Activated naive CD4-positive, alpha-beta T cell treated with anti-CD3 and anti-CD28 coated beads, Interleukin-2, amount 50 U/mL, for 72 hours (primary cell): ENCODE results near the gene CTIF. TPM values are rescaled to one million over a fixed set of nuclear protein-coding genes. Genes with fewer than 3 reads are reported as not detected.

ENCODE experiments used
- ATAC-seq, 2 donors: fragments of 150-1000 bp; cut with Tn5 transposase; 2 replicates each; pipeline ENCODE4 v1.10.0; 2021; ENCODE audit warnings: mild to moderate bottlenecking in 2 of 2, moderate library complexity in 2 of 2
- DNase-seq, 2 donors: peaks; one replicate each; pipeline ENCODE4 v3.0.0; 2021 to 2022; ENCODE audit warnings: low spot score in 2 of 2
- H3K27ac Mint-ChIP-seq, 2 donors: one replicate each; pipeline ENCODE4 v1.8.0; 2022; ENCODE audit warnings: mild to moderate bottlenecking in 2 of 2, mixed read lengths in 2 of 2
- H3K36me3 Mint-ChIP-seq, 2 donors: one replicate each; pipeline ENCODE4 v1.8.0; 2022; ENCODE audit warnings: mixed read lengths in 2 of 2
- H3K9me3 Mint-ChIP-seq, 2 donors: one replicate each; pipeline ENCODE4 v1.8.0; 2022; ENCODE audit warnings: mixed read lengths in 2 of 2
- total RNA-seq, 2 donors: library from RNA; stranded (reverse); gene quantifications; one replicate each; pipeline ENCODE4 v1.2.3, GENCODE V29; 2022

The CTIF gene
- total RNA-seq, 2 donors from 2014 or later = 2.4 to 7.9 TPM

DNA sequence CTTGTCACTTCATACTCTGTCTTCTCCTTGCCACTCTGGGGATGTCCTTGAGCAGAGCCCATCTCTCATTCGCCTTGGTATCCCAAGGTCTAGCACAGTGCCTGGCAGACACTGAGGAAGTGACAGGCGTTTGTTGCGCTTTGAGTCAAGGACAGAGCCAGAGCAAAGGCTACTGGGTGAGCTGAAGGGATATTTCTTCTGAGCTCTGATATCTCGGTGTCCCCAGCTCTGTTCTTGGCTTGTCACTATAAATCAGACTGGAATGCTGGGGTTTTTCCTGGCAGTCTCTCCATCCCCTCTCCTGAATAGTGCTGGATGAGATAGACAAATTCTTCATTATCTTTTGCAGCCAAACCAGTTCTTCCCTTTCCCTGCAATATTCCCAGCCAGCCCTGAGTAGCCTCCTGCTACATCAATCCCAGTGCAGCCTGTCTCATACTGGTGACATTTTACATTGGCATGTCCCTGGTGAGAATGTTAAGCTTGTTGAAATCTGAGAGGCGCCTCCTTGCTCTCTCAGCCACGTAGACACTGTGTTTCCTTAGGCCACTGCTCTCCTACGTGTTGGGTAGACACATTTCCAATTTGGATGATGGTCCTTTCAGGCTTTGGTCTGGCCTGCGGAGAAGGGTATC lies 61.7 kb downstream of the CTIF start:
- H3K36me3 Mint-ChIP-seq = no peaks in the 10 kb centered on the region
- H3K9me3 Mint-ChIP-seq = peaks cover 3 to 6% of the 10 kb centered on the region in 2 donors
- ATAC-seq (no peak), DNase-seq (no peak)
- no peak overlapping the region for H3K27ac Mint-ChIP-seq

- ATAC-seq = no peak
- DNase-seq = no peak
- no peak overlapping the region for H3K27ac Mint-ChIP-seq
- H3K9me3 Mint-ChIP-seq = peaks cover 3 to 6% of the 10 kb centered on the region in 2 donors
- no peaks in the 10 kb centered on the region for H3K36me3 Mint-ChIP-seq
Observed at GRCh38 chr18:48601343-48601742, 62.5 kb downstream of the CTIF start.

DNA sequence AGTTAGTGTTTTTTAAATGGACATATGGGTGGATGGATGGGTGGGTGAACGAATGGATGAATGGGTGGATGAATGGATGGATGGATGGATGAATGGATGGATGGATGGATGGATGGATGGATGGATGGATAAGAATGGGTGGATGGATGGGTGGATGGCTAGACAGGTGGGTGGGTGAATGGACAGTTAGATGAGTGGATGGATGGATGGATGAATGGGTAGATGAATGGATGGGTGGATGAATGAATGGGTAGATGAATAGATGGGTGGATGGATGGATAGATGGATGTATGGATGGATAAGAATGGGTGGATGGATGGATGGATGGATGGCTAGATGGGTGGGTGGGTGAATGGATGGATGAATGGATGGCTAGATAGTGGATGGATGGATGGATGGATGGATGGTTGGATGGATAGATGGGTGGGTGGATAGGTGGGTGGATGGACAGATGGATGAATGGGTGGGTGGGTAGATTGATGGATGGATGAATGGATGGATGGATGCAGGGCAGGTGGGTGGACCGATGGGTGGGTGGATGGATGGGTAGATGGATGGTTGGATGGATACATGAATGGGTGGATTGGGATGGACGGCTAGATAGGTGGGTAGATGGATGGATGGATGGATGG lies 64.0 kb downstream of the CTIF start:
- Mint-ChIP-seq H3K27ac (no peak overlapping the region), H3K36me3 (no peaks in the 10 kb centered on the region), H3K9me3 (peaks cover 3 to 6% of the 10 kb centered on the region in 2 donors)
- DNase-seq (no peak), ATAC-seq (no peak)

GRCh38 chr18:48605408-48605845 lies 66.6 kb downstream of the CTIF start:
- ATAC-seq (no peak), DNase-seq (no peak)
- Mint-ChIP-seq H3K9me3 (peaks cover 3 to 6% of the 10 kb centered on the region in 2 donors), H3K27ac (no peak overlapping the region), H3K36me3 (no peaks in the 10 kb centered on the region)

- no peak for DNase-seq
- Mint-ChIP-seq H3K36me3 (no peaks in the 10 kb centered on the region), H3K9me3 (peaks cover 3 to 6% of the 10 kb centered on the region in 2 donors), H3K27ac (no peak overlapping the region)
- no peak for ATAC-seq
Observed at GRCh38 chr18:48607056-48607984, 68.5 kb downstream of the CTIF start.

- no peak overlapping the region for H3K27ac Mint-ChIP-seq
- ATAC-seq = no peak
- DNase-seq = no peak
- no peaks in the 10 kb centered on the region for H3K9me3 Mint-ChIP-seq
- H3K36me3 Mint-ChIP-seq = no peaks in the 10 kb centered on the region
Observed at GRCh38 chr18:48608581-48608980, 69.8 kb downstream of the CTIF start.

GRCh38 chr18:48609114-48609513 lies 70.3 kb downstream of the CTIF start:
- no peak for DNase-seq
- peak overlapping the region in 1 of 2 donors; percentile 18 for H3K27ac Mint-ChIP-seq
- no peak for ATAC-seq
- H3K36me3 Mint-ChIP-seq = no peaks in the 10 kb centered on the region
- H3K9me3 Mint-ChIP-seq = no peaks in the 10 kb centered on the region

DNA sequence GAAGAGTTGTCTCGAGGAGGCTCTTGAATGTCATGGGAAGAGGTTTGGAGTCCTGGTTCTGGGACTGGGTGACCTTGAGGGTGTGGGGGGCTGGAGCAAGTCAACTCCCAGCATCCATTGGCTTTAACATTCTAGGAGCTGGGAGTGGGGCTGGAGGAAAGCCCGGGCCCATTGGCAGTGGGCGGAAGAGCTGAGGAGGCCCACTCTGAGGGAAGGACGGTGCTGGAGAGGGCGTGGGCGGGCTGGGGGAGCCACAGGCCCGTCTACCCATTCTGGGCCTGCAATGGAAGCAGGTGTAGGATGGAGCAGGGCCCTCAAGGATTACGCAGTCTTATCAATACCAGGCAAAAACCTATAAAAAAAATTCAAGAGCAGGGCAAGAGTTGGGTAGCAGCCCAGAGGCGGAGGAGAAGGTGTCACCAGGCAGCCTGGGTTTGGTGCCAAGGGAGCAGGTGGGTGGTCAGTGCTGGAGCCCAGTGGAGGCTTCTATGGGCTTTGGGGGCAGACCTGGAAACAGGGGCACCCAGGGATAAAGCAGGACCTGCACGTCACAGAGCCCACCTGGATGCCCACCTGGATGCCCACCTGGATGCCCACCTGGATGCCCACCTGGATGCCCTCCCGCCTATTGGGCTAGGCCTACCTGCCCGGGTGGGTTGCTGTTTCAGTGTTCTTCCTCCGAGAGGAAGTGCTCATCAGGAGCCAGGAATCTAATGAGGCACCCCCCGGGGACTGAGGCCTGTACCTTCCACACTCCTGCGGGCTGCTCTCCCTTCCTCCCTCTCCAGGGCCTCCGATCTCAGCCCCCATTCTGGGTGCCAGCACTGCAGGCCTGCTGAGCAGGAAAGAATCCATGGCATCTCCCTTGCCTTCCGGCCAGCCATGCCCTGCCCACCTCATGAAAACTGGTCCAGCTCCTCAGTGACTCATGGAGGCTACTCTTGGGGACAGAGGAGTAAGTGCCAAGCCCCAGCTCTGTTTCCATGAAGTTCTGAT lies 71.3 kb downstream of the CTIF start:
- H3K27ac Mint-ChIP-seq = peak overlapping the region in 1 of 2 donors; percentile 90
- H3K9me3 Mint-ChIP-seq = no peaks in the 10 kb centered on the region
- no peaks in the 10 kb centered on the region for H3K36me3 Mint-ChIP-seq
- DNase-seq (no peak), ATAC-seq (no peak)

DNA sequence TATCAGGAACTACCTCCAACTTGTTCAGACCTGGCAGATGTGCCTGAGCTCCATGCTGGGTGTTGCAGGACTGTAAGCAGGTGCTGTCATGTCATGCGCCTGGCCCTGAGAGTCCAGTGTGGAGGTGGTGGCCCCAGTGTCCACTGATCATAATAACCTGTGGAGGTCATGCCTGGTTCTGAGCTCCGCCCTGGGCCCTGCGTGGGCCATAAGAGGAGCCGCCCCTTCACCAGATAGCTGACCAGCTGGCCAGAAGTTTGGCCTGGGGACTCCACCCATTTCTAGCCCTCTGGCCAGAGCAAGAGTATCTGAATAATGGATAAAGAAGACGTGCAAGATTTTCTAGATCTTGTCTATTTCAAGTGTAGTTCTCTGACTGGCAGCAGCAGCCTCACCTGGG lies 72.4 kb downstream of the CTIF start:
- Mint-ChIP-seq H3K36me3 (no peaks in the 10 kb centered on the region), H3K27ac (no peak overlapping the region), H3K9me3 (no peaks in the 10 kb centered on the region)
- no peak for DNase-seq
- ATAC-seq = no peak

GRCh38 chr18:48611785-48612480 lies 73.1 kb downstream of the CTIF start:
- no peak for ATAC-seq

GRCh38 chr18:48612511-48612910 lies 73.7 kb downstream of the CTIF start:
- no peaks in the 10 kb centered on the region for H3K9me3 Mint-ChIP-seq
- H3K36me3 Mint-ChIP-seq = no peaks in the 10 kb centered on the region
- DNase-seq (no peak), ATAC-seq (no peak)
- H3K27ac Mint-ChIP-seq = no peak overlapping the region

More at GRCh38 chr18:48611785-48612480, 73.1 kb downstream of the CTIF start:
- DNase-seq = no peak
- no peaks in the 10 kb centered on the region for H3K9me3 Mint-ChIP-seq
- no peak overlapping the region for H3K27ac Mint-ChIP-seq
- H3K36me3 Mint-ChIP-seq = no peaks in the 10 kb centered on the region

DNA sequence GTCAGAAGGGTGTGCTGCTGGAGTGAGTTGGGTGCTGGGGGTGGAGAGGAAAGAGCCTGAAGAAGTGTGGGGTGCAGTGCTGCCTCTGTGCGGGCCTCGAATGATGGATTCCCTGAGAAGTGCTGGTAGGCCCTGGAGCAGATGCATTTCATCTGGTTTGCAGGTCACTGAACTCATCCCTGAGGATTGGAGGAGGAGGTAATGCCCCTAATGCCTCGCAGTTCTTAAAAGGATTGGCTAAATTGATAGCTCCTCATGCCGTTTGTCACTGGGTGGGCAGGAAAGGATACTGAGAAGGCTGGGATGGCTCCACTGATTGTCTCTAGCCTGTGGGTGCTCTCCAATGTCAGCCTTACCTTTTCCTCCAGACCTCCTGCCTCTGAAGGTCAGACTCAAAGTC lies 74.1 kb downstream of the CTIF start:
- Mint-ChIP-seq H3K9me3 (no peaks in the 10 kb centered on the region), H3K27ac (no peak overlapping the region), H3K36me3 (no peaks in the 10 kb centered on the region)
- no peak for DNase-seq
- ATAC-seq = no peak

- Mint-ChIP-seq H3K36me3 (no peaks in the 10 kb centered on the region), H3K9me3 (no peaks in the 10 kb centered on the region), H3K27ac (peak overlapping the region in 1 of 2 donors; percentile 51)
- no peak for ATAC-seq
- DNase-seq = no peak
Observed at GRCh38 chr18:48613589-48614404, 75.0 kb downstream of the CTIF start.

- peak overlapping the region in 1 of 2 donors; percentile 34 for H3K27ac Mint-ChIP-seq
- ATAC-seq (no peak), DNase-seq (no peak)
- H3K36me3 Mint-ChIP-seq = no peaks in the 10 kb centered on the region
- no peaks in the 10 kb centered on the region for H3K9me3 Mint-ChIP-seq
Observed at GRCh38 chr18:48615566-48616401, 77.0 kb downstream of the CTIF start.
